MM.1S (cell line): ENCODE data around the gene ZBTB7B.
"Not testable (repeated sequence)": the region's sequence is repeated elsewhere in the genome, so short reads cannot be mapped to it uniquely, and the experiment has no call there.

Experiments
- DNase-seq: peaks from one replicate; pipeline ENCODE4 v3.0.0-alpha.2; 2015
- H2AFZ ChIP-seq: fragments of 300-600 bp; sonication (generic); 2 replicates; pipeline ENCODE4 v1.6.0; 2016; ENCODE audit warnings: antibody characterized with exemption, low read length
- H3F3A ChIP-seq: fragments of 300-600 bp; sonication (generic); 2 replicates; pipeline ENCODE4 v1.6.1; 2016; ENCODE audit warnings: mild to moderate bottlenecking, antibody characterized with exemption, low read length, moderate library complexity, mixed read lengths; ENCODE audit not compliant: insufficient read depth
- H3K27ac ChIP-seq: fragments of 300-600 bp; sonication (generic); 2 replicates; pipeline ENCODE4 v1.5.1; 2016; ENCODE audit warnings: mild to moderate bottlenecking, low read length
- H3K27me3 ChIP-seq: fragments of 300-600 bp; sonication (generic); replicated peaks from 2 replicates; pipeline ENCODE4 v1.6.0; 2016; ENCODE audit warnings: low read length; ENCODE audit not compliant: insufficient read depth
- H3K36me3 ChIP-seq: fragments of 300-600 bp; sonication (generic); replicated peaks from 2 replicates; pipeline ENCODE4 v1.6.1; 2016; ENCODE audit warnings: mild to moderate bottlenecking, low read length, mixed read lengths; ENCODE audit not compliant: insufficient read depth
- H3K4me1 ChIP-seq: fragments of 300-600 bp; sonication (generic); 2 replicates; pipeline ENCODE4 v1.6.1; 2016; ENCODE audit warnings: low read length, mixed read lengths
- H3K4me2 ChIP-seq: fragments of 300-600 bp; sonication (generic); 2 replicates; pipeline ENCODE4 v1.6.0; 2016; ENCODE audit warnings: low read depth, low read length
- H3K4me3 ChIP-seq: fragments of 300-600 bp; sonication (generic); 2 replicates; pipeline ENCODE4 v1.5.1; 2016; ENCODE audit warnings: low read length, mixed read lengths
- H3K79me2 ChIP-seq: fragments of 300-600 bp; sonication (generic); 2 replicates; pipeline ENCODE4 v1.6.1; 2016; ENCODE audit warnings: mixed run types, low read length, mixed read lengths
- H3K9ac ChIP-seq: fragments of 300-600 bp; sonication (generic); 2 replicates; pipeline ENCODE4 v1.6.1; 2016; ENCODE audit warnings: low read length, mixed read lengths
- H3K9me2 ChIP-seq: fragments of 300-600 bp; sonication (generic); replicated peaks from 2 replicates; pipeline ENCODE4 v1.6.1; 2016; ENCODE audit warnings: mild to moderate bottlenecking, low read length, mixed read lengths; ENCODE audit not compliant: insufficient read depth
- H3K9me3 ChIP-seq: fragments of 300-600 bp; sonication (generic); replicated peaks from 2 replicates; pipeline ENCODE4 v1.6.1; 2016; ENCODE audit warnings: mild to moderate bottlenecking, low read length, mixed read lengths; ENCODE audit not compliant: insufficient read depth
- H4K20me1 ChIP-seq: fragments of 300-600 bp; sonication (generic); 2 replicates; pipeline ENCODE4 v1.6.1; 2016; ENCODE audit warnings: mild to moderate bottlenecking, low read length, moderate library complexity, mixed read lengths; ENCODE audit not compliant: insufficient read depth
- CTCF ChIP-seq: fragments of 300-600 bp; sonication (generic); IDR thresholded peaks from 2 replicates; pipeline ENCODE4 v1.5.1; 2016; ENCODE audit warnings: antibody characterized with exemption, low read length, mixed read lengths
- EZH2 ChIP-seq: fragments of 300-600 bp; sonication (generic); optimal IDR thresholded peaks from 2 replicates; pipeline ENCODE3; 2017; ENCODE audit warnings: low read depth, mild to moderate bottlenecking, antibody characterized with exemption, low read length, mixed read lengths
- EZH2phosphoT487 ChIP-seq: fragments of 300-600 bp; sonication (generic); IDR thresholded peaks from 2 replicates; pipeline ENCODE4 v1.6.1; 2018; ENCODE audit warnings: antibody characterized with exemption, low read length

Gene ZBTB7B

GRCh38 chr1:154994269-154994587 is 8.4 kb upstream of the ZBTB7B start:
- Histone ChIP-seq H3K4me2 (no peak overlapping the region), H3K9me3 (no peaks in the 10 kb centered on the region), H4K20me1 (no peaks in the 10 kb centered on the region), H3F3A (peaks cover 40% of the 10 kb centered on the region), H3K27ac (peak overlapping the region; percentile 8; the same call in 1 of the 2 replicates), H3K79me2 (peaks cover 11% of the 10 kb centered on the region), H3K36me3 (peaks cover 5% of the 10 kb centered on the region; the same call in 1 of the 2 replicates), H2AFZ (no peak overlapping the region), H3K9me2 (no peaks in the 10 kb centered on the region), H3K4me3 (no peak overlapping the region), H3K4me1 (peaks cover 9% of the 10 kb centered on the region; the same call in 1 of the 2 replicates), H3K9ac (no peak overlapping the region), H3K27me3 (no peaks in the 10 kb centered on the region)
- no peak for DNase-seq
- TF ChIP-seq EZH2: no peak
- TF ChIP-seq EZH2phosphoT487: no peak
- TF ChIP-seq CTCF: no peak

GRCh38 chr1:154994591-154994990 is 8.0 kb upstream of the ZBTB7B start:
- Histone ChIP-seq H3K27me3 (no peaks in the 10 kb centered on the region), H3K36me3 (peaks cover 5% of the 10 kb centered on the region; the same call in 1 of the 2 replicates), H3K9me3 (no peaks in the 10 kb centered on the region), H3K27ac (peak overlapping the region; percentile 8; the same call in 1 of the 2 replicates), H3K9ac (no peak overlapping the region), H3K4me2 (no peak overlapping the region), H4K20me1 (no peaks in the 10 kb centered on the region), H3F3A (peaks cover 43% of the 10 kb centered on the region), H2AFZ (no peak overlapping the region), H3K4me3 (no peak overlapping the region), H3K9me2 (no peaks in the 10 kb centered on the region), H3K4me1 (peaks cover 9% of the 10 kb centered on the region; the same call in 1 of the 2 replicates), H3K79me2 (peaks cover 8% of the 10 kb centered on the region; the same call in 1 of the 2 replicates)
- TF ChIP-seq EZH2 (no peak), EZH2phosphoT487 (no peak), CTCF (no peak)
- no peak for DNase-seq

GRCh38 chr1:154995301-154995983 is 7.2 kb upstream of the ZBTB7B start:
- peak; percentile 58 for DNase-seq
- H2AFZ ChIP-seq, H3K4me3 ChIP-seq, H3K27ac ChIP-seq, H3K9me2 ChIP-seq, H3K9ac ChIP-seq, H3K9me3 ChIP-seq, H3K27me3 ChIP-seq, H3K4me2 ChIP-seq, H3K36me3 ChIP-seq, H4K20me1 ChIP-seq, H3K4me1 ChIP-seq, H3K79me2 ChIP-seq: not testable (repeated sequence)
- peaks cover 48% of the 10 kb centered on the region for H3F3A ChIP-seq
- TF ChIP-seq CTCF: peak; percentile 40
